Gastrocnemius medialis (tissue), 4 donors: ENCODE data around the gene RAB20. TPM values are rescaled to one million over a fixed set of nuclear protein-coding genes. Genes with fewer than 3 reads are reported as not detected.

Experiments used
- ATAC-seq, 2 donors: fragments of 150-250 bp; one replicate each; pipeline ENCODE4 v1.9.1; 2016
- DNase-seq, 2 donors: peaks; one replicate each; pipeline ENCODE4 v3.0.0-alpha.2; 2019
- H3K27ac ChIP-seq, 4 donors: fragments of 200-600 bp; sonication (generic); 1 replicate in 1 of 4; 2 replicates in 3 of 4; pipeline ENCODE4 v1.5.1; 2016 to 2018; ENCODE audit warnings: mild to moderate bottlenecking in 2 of 4, moderate library complexity in 1 of 4
- H3K27me3 ChIP-seq, 3 donors: fragments of 200-600 bp; sonication (generic) in 2 of 3; 1 replicate in 1 of 3; 2 replicates in 2 of 3; pipeline versions ENCODE4 v1.5.1 to v1.6.0; 2016 to 2019; ENCODE audit warnings: mild to moderate bottlenecking in 1 of 3, moderate library complexity in 1 of 3
- H3K36me3 ChIP-seq, 2 donors: fragments of 200-600 bp; sonication (generic) in 1 of 2; one replicate each; pipeline ENCODE4 v1.5.1; 2017 to 2018
- H3K4me1 ChIP-seq, 2 donors: fragments of 200-600 bp; sonication (generic) in 1 of 2; one replicate each; pipeline ENCODE4 v1.5.1; 2016 to 2017; ENCODE audit warnings: mild to moderate bottlenecking in 2 of 2
- H3K4me3 ChIP-seq, 4 donors: fragments of 200-600 bp; sonication (generic) in 3 of 4; 1 replicate in 1 of 4; 2 replicates in 3 of 4; pipeline ENCODE4 v1.5.1; 2016 to 2019; ENCODE audit warnings: mild to moderate bottlenecking in 2 of 4
- H3K9me3 ChIP-seq, 3 donors: fragments of 200-600 bp; sonication (generic) in 2 of 3; 1 replicate in 1 of 3; 2 replicates in 2 of 3; pipeline ENCODE4 v1.5.1; 2016 to 2019
- POLR2A ChIP-seq, 2 donors: fragments of 450-650 bp; IDR thresholded peaks; one replicate each; pipeline ENCODE4 v1.6.1; 2017; ENCODE audit warnings: antibody characterized with exemption in 2 of 2, mild to moderate bottlenecking in 2 of 2, moderate library complexity in 2 of 2
- in situ Hi-C, 4 donors: fragments of 200-750 bp; cut with MboI; loops; one replicate each; pipeline versions ENCODE4 v1.15.0 to v1.8.0; 2017; ENCODE audit warnings: low sequenced_read_pairs in 4 of 4
- intact Hi-C: fragments of 100-400 bp; cut with DNase I; formaldehyde crosslinking; loops from one replicate; pipeline ENCODE4 v1.15.1; 2023; ENCODE audit warnings: low total_unique reads
- total RNA-seq, 4 donors: library from RNA; depleted of rRNA; stranded (reverse); fragments of >200 nt; gene quantifications; one replicate each; pipeline versions ENCODE4 v1.1.0 to v1.2.3, GENCODE V29; 2016
- TF ChIP-seq, protein P1 (sequence below), 5 experiments: fragments of 450-650 bp in 3 of 5; fragments of 200-600 bp in 2 of 5; sonication (generic) in 2 of 5; IDR thresholded peaks in 4 of 5; conservative IDR thresholded peaks in 1 of 5; 1 replicate in 4 of 5; 2 replicates in 1 of 5; pipeline ENCODE4 v1.5.1; 2016 to 2019; ENCODE audit warnings: antibody characterized with exemption in 5 of 5, mild to moderate bottlenecking in 3 of 5, moderate library complexity in 3 of 5

RAB20 gene
- total RNA-seq, 4 donors from 2014 or later, result 0.31 to 9.1 (median 2.0) TPM

DNA sequence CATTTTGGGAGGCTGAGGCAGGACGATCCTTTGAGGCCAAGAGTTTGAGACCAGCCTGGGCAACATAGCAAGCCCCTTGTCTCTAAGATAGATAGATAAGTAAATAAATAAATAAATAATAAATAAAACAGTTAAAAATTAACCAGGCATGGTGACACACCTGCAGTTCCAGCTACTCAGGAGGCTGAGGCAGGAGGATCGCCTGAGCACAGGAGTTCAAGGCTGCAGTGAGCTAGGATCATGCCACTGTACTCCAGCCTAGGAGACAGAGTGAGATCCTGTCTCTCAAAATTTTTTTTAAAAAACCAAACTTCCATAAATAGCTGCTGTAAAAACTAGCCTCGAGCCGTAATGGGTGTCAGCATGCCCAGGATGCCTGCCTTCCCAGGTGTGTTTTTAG is 39.5 kb upstream of the RAB20 start:
- Histone ChIP-seq H3K9me3 (no peaks in the 10 kb centered on the region), H3K36me3 (no peaks in the 10 kb centered on the region), H3K27ac (no peak overlapping the region), H3K27me3 (no peaks in the 10 kb centered on the region), H3K4me3 (no peak overlapping the region), H3K4me1 (no peaks in the 10 kb centered on the region)
- DNase-seq, result no peak
- TF ChIP-seq, protein P1, sequence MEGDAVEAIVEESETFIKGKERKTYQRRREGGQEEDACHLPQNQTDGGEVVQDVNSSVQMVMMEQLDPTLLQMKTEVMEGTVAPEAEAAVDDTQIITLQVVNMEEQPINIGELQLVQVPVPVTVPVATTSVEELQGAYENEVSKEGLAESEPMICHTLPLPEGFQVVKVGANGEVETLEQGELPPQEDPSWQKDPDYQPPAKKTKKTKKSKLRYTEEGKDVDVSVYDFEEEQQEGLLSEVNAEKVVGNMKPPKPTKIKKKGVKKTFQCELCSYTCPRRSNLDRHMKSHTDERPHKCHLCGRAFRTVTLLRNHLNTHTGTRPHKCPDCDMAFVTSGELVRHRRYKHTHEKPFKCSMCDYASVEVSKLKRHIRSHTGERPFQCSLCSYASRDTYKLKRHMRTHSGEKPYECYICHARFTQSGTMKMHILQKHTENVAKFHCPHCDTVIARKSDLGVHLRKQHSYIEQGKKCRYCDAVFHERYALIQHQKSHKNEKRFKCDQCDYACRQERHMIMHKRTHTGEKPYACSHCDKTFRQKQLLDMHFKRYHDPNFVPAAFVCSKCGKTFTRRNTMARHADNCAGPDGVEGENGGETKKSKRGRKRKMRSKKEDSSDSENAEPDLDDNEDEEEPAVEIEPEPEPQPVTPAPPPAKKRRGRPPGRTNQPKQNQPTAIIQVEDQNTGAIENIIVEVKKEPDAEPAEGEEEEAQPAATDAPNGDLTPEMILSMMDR (IDR thresholded peaks at IDR 0.05 in 4 of 5, conservative IDR thresholded peaks at IDR 0.05 in 1 of 5), result no peak
- TF ChIP-seq POLR2A (IDR thresholded peaks at IDR 0.05), result no peak
- no peak for ATAC-seq
- in situ Hi-C loops (no loop called here), intact Hi-C loops (no loop called here)

DNA sequence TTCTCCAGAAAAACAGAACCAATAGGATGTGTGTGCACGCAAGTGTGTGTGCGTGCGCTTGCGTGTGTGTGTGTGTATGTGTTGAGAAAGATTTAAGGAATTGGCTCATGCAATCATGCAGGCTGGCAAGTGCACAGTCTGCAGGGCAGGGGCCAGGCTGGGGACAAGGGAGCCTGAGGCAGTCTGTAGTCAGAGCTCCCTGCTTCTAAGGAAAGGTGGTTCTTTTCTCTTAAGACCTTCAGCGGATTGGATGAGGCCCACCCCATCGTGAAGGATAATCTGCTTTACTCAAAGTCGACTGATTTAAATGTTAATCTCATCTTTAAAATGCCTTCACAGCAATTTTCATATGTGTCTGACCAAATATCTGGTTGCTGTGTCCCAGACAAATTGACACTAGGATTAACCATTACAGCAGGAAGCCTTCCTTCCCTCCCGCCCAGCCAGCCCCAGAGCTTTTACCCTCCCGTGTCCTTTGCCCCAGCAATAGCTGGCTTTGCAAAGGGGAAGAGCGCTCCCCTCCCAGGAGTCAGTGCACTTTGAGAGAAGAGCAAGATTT is 38.8 kb upstream of the RAB20 start:
- intact Hi-C loops (no loop called here), in situ Hi-C loops (no loop called here)
- H3K36me3 ChIP-seq, result no peaks in the 10 kb centered on the region
- no peaks in the 10 kb centered on the region for H3K27me3 ChIP-seq
- no peak for ATAC-seq
- H3K4me1 ChIP-seq, result no peaks in the 10 kb centered on the region
- DNase-seq, result no peak
- no peak overlapping the region for H3K27ac ChIP-seq
- TF ChIP-seq POLR2A (IDR thresholded peaks at IDR 0.05), result no peak
- TF ChIP-seq, protein P1 (IDR thresholded peaks at IDR 0.05 in 4 of 5, conservative IDR thresholded peaks at IDR 0.05 in 1 of 5), result no peak
- no peaks in the 10 kb centered on the region for H3K9me3 ChIP-seq
- H3K4me3 ChIP-seq, result no peak overlapping the region

DNA sequence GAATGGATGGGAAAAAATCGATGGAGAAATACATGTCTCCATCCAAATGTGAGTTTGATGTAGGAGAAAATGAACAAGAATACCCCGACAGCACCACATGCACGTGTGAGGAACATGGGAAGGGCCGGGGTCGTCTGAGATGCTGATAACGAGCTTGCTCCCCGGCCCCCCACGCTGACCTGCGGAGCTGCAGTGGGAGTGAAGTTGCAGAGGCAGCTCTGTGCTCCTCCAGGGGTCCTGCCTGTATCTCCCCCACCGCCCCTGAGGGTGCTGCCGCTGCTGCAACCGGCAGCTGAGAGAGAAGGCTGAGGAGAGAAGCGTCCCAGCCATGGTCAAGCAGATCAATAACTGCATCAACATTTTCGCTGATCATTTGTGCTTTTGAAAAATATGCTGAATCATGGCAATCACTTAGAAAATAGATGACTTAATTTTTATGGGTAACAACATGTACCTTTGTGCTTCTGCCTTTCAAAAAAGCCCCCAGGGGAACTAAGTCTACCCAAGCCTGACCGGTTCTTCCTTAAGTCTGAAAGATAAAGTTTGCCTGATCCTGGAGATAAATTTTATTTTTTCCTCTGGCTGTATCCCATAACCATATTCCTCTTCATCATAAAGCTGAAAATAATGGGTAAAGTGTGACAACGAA is 35.6 kb upstream of the RAB20 start:
- in situ Hi-C loops (loop anchor here (5.0 to 10.0 kb wide), 2 partner anchors 218 to 220 kb away; no protein-coding TSS in a partner anchor), intact Hi-C loops (no loop called here)
- ATAC-seq (no peak), DNase-seq (no peak)
- no peak overlapping the region for H3K27ac ChIP-seq
- H3K36me3 ChIP-seq, result no peaks in the 10 kb centered on the region
- no peak for TF ChIP-seq POLR2A (IDR thresholded peaks at IDR 0.05)
- H3K4me1 ChIP-seq, result no peaks in the 10 kb centered on the region
- H3K27me3 ChIP-seq, result no peaks in the 10 kb centered on the region
- no peaks in the 10 kb centered on the region for H3K9me3 ChIP-seq
- H3K4me3 ChIP-seq, result no peak overlapping the region

DNA sequence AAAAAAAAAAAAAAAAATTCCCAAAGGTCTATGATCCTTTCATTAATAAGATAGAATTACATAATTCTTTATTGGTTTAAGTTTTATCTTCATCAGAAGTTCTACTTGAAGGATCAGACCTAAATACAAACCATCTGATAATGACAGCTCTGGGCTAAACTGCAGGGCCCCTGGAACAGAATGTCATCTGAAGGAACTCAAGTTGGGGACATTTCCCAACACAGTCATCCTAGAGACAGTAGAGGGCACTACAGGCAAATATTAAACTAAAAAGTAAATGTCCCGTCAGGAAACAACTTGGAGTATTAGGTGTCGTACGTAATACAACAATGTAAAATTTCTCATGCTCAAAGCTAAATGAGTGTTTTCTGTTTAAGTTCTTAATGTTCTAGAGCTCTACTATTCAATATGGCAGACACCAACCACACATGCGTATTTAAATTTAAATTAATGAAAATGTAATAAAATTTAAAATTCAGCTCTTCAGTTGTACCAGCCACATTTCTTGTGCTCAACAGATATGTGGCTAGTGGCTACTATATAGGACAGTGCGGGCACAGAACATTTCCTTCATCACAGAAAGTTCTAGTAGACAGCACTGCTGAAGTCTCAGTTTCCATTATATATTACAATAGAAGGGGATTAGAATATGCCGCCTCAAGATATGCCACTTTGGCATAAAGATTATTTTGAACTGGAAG is 32.1 kb upstream of the RAB20 start:
- Histone ChIP-seq H3K36me3 (no peaks in the 10 kb centered on the region), H3K27me3 (no peaks in the 10 kb centered on the region), H3K4me3 (no peak overlapping the region), H3K4me1 (no peaks in the 10 kb centered on the region), H3K9me3 (no peaks in the 10 kb centered on the region), H3K27ac (no peak overlapping the region)
- ATAC-seq (peak; percentile 96 to 99), DNase-seq (no peak)
- in situ Hi-C loops, result loop anchor here in 2 of 4 donors (10.0 kb wide), 1 partner anchor 221 kb away; no protein-coding TSS in a partner anchor
- TF ChIP-seq POLR2A (IDR thresholded peaks at IDR 0.05), result no peak
- TF ChIP-seq, protein P1 (IDR thresholded peaks at IDR 0.05 in 4 of 5, conservative IDR thresholded peaks at IDR 0.05 in 1 of 5), result peak; percentile 54 to 70 (median 65)
- intact Hi-C loops, result loop anchor here (1.0 kb wide), 1 partner anchor 226 kb away; no protein-coding TSS in a partner anchor

DNA sequence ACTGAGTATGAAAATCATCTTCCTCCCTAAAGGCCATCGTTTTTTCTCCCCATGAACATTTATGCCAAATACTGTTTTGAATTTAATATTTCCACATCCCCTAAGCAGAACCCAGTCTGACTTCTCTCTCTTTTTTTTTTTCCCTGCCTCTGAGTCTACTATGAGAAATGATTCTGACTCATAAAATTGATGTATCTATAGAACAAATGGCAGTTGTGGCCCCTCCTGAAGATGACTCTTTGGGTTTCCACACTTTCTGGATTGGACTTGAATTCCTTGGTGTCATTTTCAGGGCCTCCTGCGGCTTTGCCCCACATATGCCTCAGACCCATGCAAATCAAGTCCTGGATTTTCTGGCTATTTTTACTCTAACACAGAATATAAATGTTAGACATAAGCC is 31.1 kb upstream of the RAB20 start:
- H3K27me3 ChIP-seq, result no peaks in the 10 kb centered on the region
- H3K9me3 ChIP-seq, result no peaks in the 10 kb centered on the region
- H3K4me1 ChIP-seq, result no peaks in the 10 kb centered on the region
- H3K36me3 ChIP-seq, result no peaks in the 10 kb centered on the region
- in situ Hi-C loops, result loop anchor here in 2 of 4 donors (10.0 kb wide), 1 partner anchor 222 kb away; no protein-coding TSS in a partner anchor
- TF ChIP-seq, protein P1 (IDR thresholded peaks at IDR 0.05 in 4 of 5, conservative IDR thresholded peaks at IDR 0.05 in 1 of 5), result no peak
- no peak for TF ChIP-seq POLR2A (IDR thresholded peaks at IDR 0.05)
- intact Hi-C loops, result loop anchor here (1.0 kb wide), 1 partner anchor 227 kb away; no protein-coding TSS in a partner anchor
- H3K27ac ChIP-seq, result no peak overlapping the region
- H3K4me3 ChIP-seq, result no peak overlapping the region
- ATAC-seq (no peak), DNase-seq (no peak)
